Stimulated activated CD8-positive, alpha-beta memory T cell treated with anti-CD3 and anti-CD28 coated beads, Interleukin-15, amount 100 ng/mL, for 4 hours (primary cell): ENCODE data around the gene TK2.
"Not testable (repeated sequence)": the region's sequence is repeated elsewhere in the genome, so short reads cannot be mapped to it uniquely, and the experiment has no call there.

Source experiments
- DNase-seq, 2 donors: peaks; one replicate each; pipeline ENCODE4 v3.0.0-alpha.2; 2020; ENCODE audit warnings: low read depth in 2 of 2

Gene TK2

GRCh38 chr16:66574081-66574480 lies 24.2 kb upstream of the TK2 start:
- no peak for DNase-seq

- DNase-seq: no peak
These were observed 22.4 kb upstream of the TK2 start for GRCh38 chr16:66572356-66572755.

GRCh38 chr16:66569827-66570405 lies 20.0 kb upstream of the TK2 start:
- no peak for DNase-seq

GRCh38 chr16:66569131-66569530 lies 19.2 kb upstream of the TK2 start:
- DNase-seq: no peak

GRCh38 chr16:66568355-66568754 lies 18.4 kb upstream of the TK2 start:
- no peak for DNase-seq

GRCh38 chr16:66567270-66567669 lies 17.3 kb upstream of the TK2 start:
- not testable (repeated sequence) for DNase-seq

- DNase-seq: no peak
These were observed 16.4 kb upstream of the TK2 start, which contains the start of gene CMTM1 for GRCh38 chr16:66566051-66566901. Gene CMTM1 (plus strand): TSS chr16:66566439. CDS start chr16:66566514, 75 bp downstream.

- DNase-seq: no peak
These were observed 13.8 kb upstream of the TK2 start for GRCh38 chr16:66563574-66564334.

GRCh38 chr16:66562986-66563385 lies 13.1 kb upstream of the TK2 start:
- no peak for DNase-seq

GRCh38 chr16:66562409-66562808 lies 12.5 kb upstream of the TK2 start:
- no peak for DNase-seq

- no peak for DNase-seq
These were observed 11.6 kb upstream of the TK2 start for GRCh38 chr16:66561381-66562080.

- no peak for DNase-seq
These were observed 10.2 kb upstream of the TK2 start for GRCh38 chr16:66560107-66560506.

- no peak for DNase-seq
These were observed 4.6 kb upstream of the TK2 start for GRCh38 chr16:66554495-66554894.

GRCh38 chr16:66554021-66554420 lies 4.1 kb upstream of the TK2 start:
- DNase-seq: no peak

- no peak for DNase-seq
These were observed 3.3 kb upstream of the TK2 start for GRCh38 chr16:66553223-66553622.

GRCh38 chr16:66552286-66553177 lies 2.6 kb upstream of the TK2 start, which contains the start of gene CKLF:
Gene CKLF (plus strand): TSS chr16:66552576. CDS start chr16:66552716, 140 bp downstream.
- DNase-seq: peak; percentile 76 to 88

GRCh38 chr16:66551788-66552285 lies 1.9 kb upstream of the TK2 start:
- DNase-seq: no peak

- DNase-seq: peak; percentile 26 to 31
These were observed 1.4 kb upstream of the TK2 start for GRCh38 chr16:66551348-66551759.

GRCh38 chr16:66548868-66549267 lies 1.1 kb downstream of the TK2 start:
- no peak for DNase-seq

GRCh38 chr16:66548068-66548467 lies 1.9 kb downstream of the TK2 start:
- no peak for DNase-seq
